Gastroesophageal sphincter (tissue), 4 donors: Measurements from ENCODE around the gene NNAT. TPM values are rescaled to one million over a fixed set of nuclear protein-coding genes. Genes with fewer than 3 reads are reported as not detected.
A peak's percentile ranks its signal among the peaks of the same experiment; 100 is the strongest.
"Not testable (repeated sequence)": the region's sequence is repeated elsewhere in the genome, so short reads cannot be mapped to it uniquely, and the experiment has no call there.

ENCODE experiments used
- ATAC-seq: fragments of 150-250 bp; one replicate; pipeline ENCODE4 v1.9.1; 2016; ENCODE audit warnings: mild to moderate bottlenecking, moderate library complexity
- H3K27ac ChIP-seq, 4 donors: fragments of 200-600 bp; sonication (generic) in 3 of 4; 1 replicate in 3 of 4; 2 replicates in 1 of 4; pipeline ENCODE4 v1.5.1; 2016 to 2019
- H3K27me3 ChIP-seq: fragments of 200-600 bp; sonication (generic); one replicate; pipeline ENCODE4 v1.5.1; 2019
- H3K36me3 ChIP-seq, 2 donors: fragments of 200-600 bp; sonication (generic); one replicate each; pipeline ENCODE4 v1.5.1; 2019; ENCODE audit warnings: control low read depth in 1 of 2
- H3K4me1 ChIP-seq, 3 donors: fragments of 200-600 bp; sonication (generic); 1 replicate in 2 of 3; 2 replicates in 1 of 3; pipeline ENCODE4 v1.5.1; 2016 to 2019; ENCODE audit warnings: control low read depth in 2 of 3
- H3K4me3 ChIP-seq, 2 donors: fragments of 200-600 bp; sonication (generic); one replicate each; pipeline ENCODE4 v1.5.1; 2019; ENCODE audit warnings: mild to moderate bottlenecking in 1 of 2, moderate library complexity in 1 of 2
- H3K9me3 ChIP-seq, 3 donors: fragments of 200-600 bp; sonication (generic); one replicate each; pipeline ENCODE4 v1.5.1; 2017 to 2019; ENCODE audit warnings: control low read depth in 2 of 3
- CTCF ChIP-seq, 4 experiments: fragments of 200-600 bp in 2 of 4; fragments of 450-650 bp in 2 of 4; sonication (generic) in 1 of 4; IDR thresholded peaks; one replicate each; pipeline ENCODE4 v1.5.1; 2017 to 2019; ENCODE audit warnings: antibody characterized with exemption in 4 of 4, mild to moderate bottlenecking in 2 of 4, moderate library complexity in 2 of 4
- EP300 ChIP-seq: sonication (generic); formaldehyde crosslinking; IDR thresholded peaks from one replicate; pipeline ENCODE4 v1.6.1; 2017; ENCODE audit warnings: antibody characterized with exemption, mild to moderate bottlenecking
- POLR2A ChIP-seq, 2 donors: fragments of 450-650 bp; IDR thresholded peaks; one replicate each; pipeline ENCODE4 v1.6.1; 2017; ENCODE audit warnings: antibody characterized with exemption in 2 of 2, mild to moderate bottlenecking in 2 of 2, moderate library complexity in 1 of 2
- POLR2AphosphoS5 ChIP-seq: sonication (generic); formaldehyde crosslinking; IDR thresholded peaks from one replicate; pipeline ENCODE4 v1.6.1; 2017; ENCODE audit warnings: antibody characterized with exemption
- WGBS, 2 donors: methylation state at CpG; one replicate each; pipeline ENCODE4 v1.1.5; 2018; ENCODE audit warnings: low coverage in 1 of 2; 5-methylcytosine and 5-hydroxymethylcytosine counted together
- total RNA-seq, 4 donors: library from RNA; depleted of rRNA; stranded (reverse); fragments of >200 nt; gene quantifications; one replicate each; pipeline ENCODE4 v1.1.0, GENCODE V29; 2016

The NNAT gene
- total RNA-seq, result 1 to 10 TPM; 3.3 to 8.8 (median 7.7) TPM

- no peak for TF ChIP-seq CTCF (IDR thresholded peaks at IDR 0.05)
- no peak for TF ChIP-seq EP300
- no peak for TF ChIP-seq POLR2AphosphoS5
- no peak for TF ChIP-seq POLR2A (IDR thresholded peaks at IDR 0.05)
- H3K36me3 ChIP-seq, result peaks cover 0 to 34% of the 10 kb centered on the region in 2 donors
- H3K27me3 ChIP-seq, result no peaks in the 10 kb centered on the region
- H3K4me3 ChIP-seq, result peak within 1 kb of the TSS; percentile 16 to 45
- H3K27ac ChIP-seq, result peak within 1 kb of the TSS in 3 of 4 donors; percentile 84 to 98 (median 90)
- WGBS, 2 donors, result 69 to 80% methylated on average over 3 to 12 of the region's 69 CpGs
- no peaks in the 10 kb centered on the region for H3K9me3 ChIP-seq
- ATAC-seq, result no peak
- peaks cover 0 to 99% (median 44%) of the 10 kb centered on the region in 3 donors for H3K4me1 ChIP-seq
Observed at GRCh38 chr20:37521061-37521771, at the start of gene NNAT. Gene NNAT, plus strand, starts transcription at chr20:37521250. Its CDS starts 82 bp downstream, at chr20:37521332.

- H3K27me3 ChIP-seq, result no peaks in the 10 kb centered on the region
- no peaks in the 10 kb centered on the region for H3K9me3 ChIP-seq
- no peak overlapping the region for H3K27ac ChIP-seq
- no peaks in the 10 kb centered on the region for H3K4me1 ChIP-seq
- ATAC-seq, result no peak
- TF ChIP-seq CTCF (IDR thresholded peaks at IDR 0.05) (no peak), POLR2A (IDR thresholded peaks at IDR 0.05) (no peak), POLR2AphosphoS5 (no peak), EP300 (no peak)
- 90% methylated on average over 5 of the region's 7 CpGs; no CpG with 5 or more reads in 1 of the 2 donors for WGBS, 2 donors
- H3K4me3 ChIP-seq, result no peak overlapping the region
- H3K36me3 ChIP-seq, result no peaks in the 10 kb centered on the region
Observed at GRCh38 chr20:37471741-37472235, 49.3 kb upstream of the NNAT start.

GRCh38 chr20:37472435-37472834 lies 48.6 kb upstream of the NNAT start:
- ATAC-seq, H3K4me3 ChIP-seq, H3K27ac ChIP-seq, H3K9me3 ChIP-seq, H3K4me1 ChIP-seq, H3K27me3 ChIP-seq, H3K36me3 ChIP-seq: not testable (repeated sequence)
- WGBS, 2 donors, result 80 to 93% methylated on average over 1 to 3 of the region's 6 CpGs

- no peak overlapping the region for H3K27ac ChIP-seq
- H3K27me3 ChIP-seq, result no peaks in the 10 kb centered on the region
- TF ChIP-seq EP300 (no peak), POLR2AphosphoS5 (no peak), CTCF (IDR thresholded peaks at IDR 0.05) (no peak), POLR2A (IDR thresholded peaks at IDR 0.05) (no peak)
- H3K9me3 ChIP-seq, result no peaks in the 10 kb centered on the region
- no peak for ATAC-seq
- H3K4me3 ChIP-seq, result no peak overlapping the region
- no peaks in the 10 kb centered on the region for H3K4me1 ChIP-seq
- no peaks in the 10 kb centered on the region for H3K36me3 ChIP-seq
- WGBS, 2 donors, result 73 to 86% methylated on average over 3 to 8 of the region's 11 CpGs
Observed at GRCh38 chr20:37473249-37474000, 47.6 kb upstream of the NNAT start.

GRCh38 chr20:37474386-37474785 lies 46.7 kb upstream of the NNAT start:
- Histone ChIP-seq H3K4me1 (no peaks in the 10 kb centered on the region), H3K27ac (no peak overlapping the region), H3K4me3 (no peak overlapping the region), H3K27me3 (no peaks in the 10 kb centered on the region), H3K36me3 (no peaks in the 10 kb centered on the region), H3K9me3 (no peaks in the 10 kb centered on the region)
- TF ChIP-seq POLR2A (IDR thresholded peaks at IDR 0.05) (no peak), EP300 (no peak), CTCF (IDR thresholded peaks at IDR 0.05) (no peak), POLR2AphosphoS5 (no peak)
- WGBS, 2 donors, result 60 to 83% methylated on average over 1 to 4 of the region's 4 CpGs
- ATAC-seq, result no peak
